Measurements from ENCODE around the gene HDAC4.

HDAC4 gene

DNA sequence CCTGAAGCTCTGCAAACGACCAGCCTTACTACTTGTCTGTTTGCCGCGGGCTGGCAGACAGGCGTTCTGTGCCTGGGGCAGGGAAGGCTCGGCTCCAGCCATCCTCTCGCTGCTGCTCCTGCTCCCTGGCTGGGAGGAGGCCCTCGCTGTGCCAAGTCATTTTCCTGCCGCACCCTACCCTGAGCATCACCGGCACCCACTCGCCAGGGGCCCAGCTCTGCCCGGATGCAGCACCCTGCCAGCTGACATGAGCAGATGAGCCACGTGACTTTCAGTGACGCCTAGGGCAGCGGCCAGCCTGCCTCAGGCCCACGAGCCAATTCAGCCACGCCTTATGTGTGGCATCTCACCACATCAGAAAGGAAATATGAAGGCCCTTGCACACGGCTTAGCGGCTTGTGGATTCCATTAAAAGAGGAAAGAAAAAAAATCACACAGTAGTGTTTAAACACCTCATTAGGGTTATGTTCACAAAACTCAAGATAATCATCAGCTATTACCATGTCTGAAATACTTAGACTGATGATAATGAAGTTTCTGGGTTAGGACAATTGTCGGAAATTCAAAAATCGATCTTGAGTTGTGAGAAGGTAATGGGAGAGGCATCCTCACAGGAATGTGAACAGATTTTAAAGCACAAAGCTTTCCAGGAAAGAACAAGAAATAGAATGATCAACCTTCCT, 302.4 kb downstream of the HDAC4 start:
- Histone ChIP-seq H3K9me3 (ENCODE audit: low read length) (no peaks in the 10 kb centered on the region), H3K9ac (ENCODE audit: low read length) (no peak overlapping the region), H3K79me2 (ENCODE audit: insufficient read depth, low read length) (no peaks in the 10 kb centered on the region), H3F3A (ENCODE audit: insufficient read depth, low read length) (no peaks in the 10 kb centered on the region), H3K4me2 (ENCODE audit: low read length) (no peak overlapping the region), H3K27me3 (ENCODE audit: insufficient read depth, low read length) (no peaks in the 10 kb centered on the region), H3K4me1 (ENCODE audit: insufficient read depth, low read length, severe bottlenecking) (no peaks in the 10 kb centered on the region), H3K36me3 (ENCODE audit: insufficient read depth, low read length) (no peaks in the 10 kb centered on the region), H4K20me1 (ENCODE audit: insufficient read depth, low read length) (no peaks in the 10 kb centered on the region), H2AFZ (ENCODE audit: low read length) (no peak overlapping the region), H3K9me2 (ENCODE audit: low read depth, low read length) (no peaks in the 10 kb centered on the region), H3K4me3 (ENCODE audit: low read depth, low read length, poor library complexity, severe bottlenecking) (no peak overlapping the region), H3K27ac (ENCODE audit: low read depth, low read length, poor library complexity, severe bottlenecking) (no peak overlapping the region)
- TF ChIP-seq EZH2 (IDR thresholded peaks at IDR 0.05; ENCODE audit: borderline replicate concordance, low read length): no peak
- TF ChIP-seq, protein P1, sequence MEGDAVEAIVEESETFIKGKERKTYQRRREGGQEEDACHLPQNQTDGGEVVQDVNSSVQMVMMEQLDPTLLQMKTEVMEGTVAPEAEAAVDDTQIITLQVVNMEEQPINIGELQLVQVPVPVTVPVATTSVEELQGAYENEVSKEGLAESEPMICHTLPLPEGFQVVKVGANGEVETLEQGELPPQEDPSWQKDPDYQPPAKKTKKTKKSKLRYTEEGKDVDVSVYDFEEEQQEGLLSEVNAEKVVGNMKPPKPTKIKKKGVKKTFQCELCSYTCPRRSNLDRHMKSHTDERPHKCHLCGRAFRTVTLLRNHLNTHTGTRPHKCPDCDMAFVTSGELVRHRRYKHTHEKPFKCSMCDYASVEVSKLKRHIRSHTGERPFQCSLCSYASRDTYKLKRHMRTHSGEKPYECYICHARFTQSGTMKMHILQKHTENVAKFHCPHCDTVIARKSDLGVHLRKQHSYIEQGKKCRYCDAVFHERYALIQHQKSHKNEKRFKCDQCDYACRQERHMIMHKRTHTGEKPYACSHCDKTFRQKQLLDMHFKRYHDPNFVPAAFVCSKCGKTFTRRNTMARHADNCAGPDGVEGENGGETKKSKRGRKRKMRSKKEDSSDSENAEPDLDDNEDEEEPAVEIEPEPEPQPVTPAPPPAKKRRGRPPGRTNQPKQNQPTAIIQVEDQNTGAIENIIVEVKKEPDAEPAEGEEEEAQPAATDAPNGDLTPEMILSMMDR (IDR thresholded peaks at IDR 0.05; ENCODE audit: low read length): no peak

DNA sequence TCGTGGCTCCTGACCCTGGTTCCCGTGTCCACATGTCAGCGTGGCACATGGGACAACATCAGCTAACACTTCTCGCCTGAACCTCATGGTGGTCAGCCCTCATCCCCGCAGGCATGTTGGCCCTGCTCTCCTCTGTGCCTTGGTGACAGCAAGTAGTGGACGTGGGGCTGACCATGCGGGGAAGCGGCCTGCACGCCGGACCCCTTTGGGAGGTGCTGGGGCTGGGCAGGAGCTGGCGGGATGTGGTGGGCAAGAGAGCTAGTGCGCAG, 303.5 kb downstream of the HDAC4 start:
- H3K27ac ChIP-seq (ENCODE audit: low read depth, low read length, poor library complexity, severe bottlenecking): no peak overlapping the region

GRCh38 chr2:239096676-239097427, 304.0 kb downstream of the HDAC4 start:
- Histone ChIP-seq H3K27ac (ENCODE audit: low read depth, low read length, poor library complexity, severe bottlenecking) (no peak overlapping the region), H3K36me3 (ENCODE audit: insufficient read depth, low read length) (no peaks in the 10 kb centered on the region)
- TF ChIP-seq EZH2 (IDR thresholded peaks at IDR 0.05; ENCODE audit: borderline replicate concordance, low read length): no peak
- TF ChIP-seq, protein P1 (IDR thresholded peaks at IDR 0.05; ENCODE audit: low read length): no peak

More for the DNA sequence above, 303.5 kb downstream of the HDAC4 start:
- Histone ChIP-seq H2AFZ (ENCODE audit: low read length) (no peak overlapping the region), H3F3A (ENCODE audit: insufficient read depth, low read length) (no peaks in the 10 kb centered on the region), H3K27me3 (ENCODE audit: insufficient read depth, low read length) (no peaks in the 10 kb centered on the region), H3K36me3 (ENCODE audit: insufficient read depth, low read length) (no peaks in the 10 kb centered on the region), H4K20me1 (ENCODE audit: insufficient read depth, low read length) (no peaks in the 10 kb centered on the region), H3K9me2 (ENCODE audit: low read depth, low read length) (no peaks in the 10 kb centered on the region), H3K9me3 (ENCODE audit: low read length) (no peaks in the 10 kb centered on the region), H3K4me3 (ENCODE audit: low read depth, low read length, poor library complexity, severe bottlenecking) (no peak overlapping the region), H3K4me2 (ENCODE audit: low read length) (no peak overlapping the region), H3K9ac (ENCODE audit: low read length) (no peak overlapping the region), H3K79me2 (ENCODE audit: insufficient read depth, low read length) (no peaks in the 10 kb centered on the region), H3K4me1 (ENCODE audit: insufficient read depth, low read length, severe bottlenecking) (no peaks in the 10 kb centered on the region)
- TF ChIP-seq, protein P1 (IDR thresholded peaks at IDR 0.05; ENCODE audit: low read length): no peak
- TF ChIP-seq EZH2 (IDR thresholded peaks at IDR 0.05; ENCODE audit: borderline replicate concordance, low read length): no peak

More at GRCh38 chr2:239096676-239097427, 304.0 kb downstream of the HDAC4 start:
- Histone ChIP-seq H3K79me2 (ENCODE audit: insufficient read depth, low read length) (no peaks in the 10 kb centered on the region), H4K20me1 (ENCODE audit: insufficient read depth, low read length) (no peaks in the 10 kb centered on the region), H3K27me3 (ENCODE audit: insufficient read depth, low read length) (no peaks in the 10 kb centered on the region), H3K9me2 (ENCODE audit: low read depth, low read length) (no peaks in the 10 kb centered on the region), H3K9ac (ENCODE audit: low read length) (no peak overlapping the region), H3K9me3 (ENCODE audit: low read length) (no peaks in the 10 kb centered on the region), H3K4me1 (ENCODE audit: insufficient read depth, low read length, severe bottlenecking) (no peaks in the 10 kb centered on the region), H3F3A (ENCODE audit: insufficient read depth, low read length) (no peaks in the 10 kb centered on the region), H3K4me3 (ENCODE audit: low read depth, low read length, poor library complexity, severe bottlenecking) (no peak overlapping the region), H3K4me2 (ENCODE audit: low read length) (no peak overlapping the region), H2AFZ (ENCODE audit: low read length) (no peak overlapping the region)
